MG63 (cell line): ENCODE data around the gene GAL3ST2. TPM values are rescaled to one million over a fixed set of nuclear protein-coding genes. Genes with fewer than 3 reads are reported as not detected.
"Not testable (repeated sequence)": the region's sequence is repeated elsewhere in the genome, so short reads cannot be mapped to it uniquely, and the experiment has no call there.

Source experiments
- DNase-seq: peaks from one replicate; pipeline ENCODE4 v3.0.0-alpha.2; 2020
- H3K27me3 ChIP-seq: fragments of 250-450 bp; sonication (Bioruptor Pico); 2 replicates; pipeline ENCODE4 v1.5.1; 2020; ENCODE audit warnings: mild to moderate bottlenecking, moderate library complexity
- H3K36me3 ChIP-seq: fragments of 250-450 bp; sonication (Bioruptor Pico); 2 replicates; pipeline ENCODE4 v1.5.1; 2020; ENCODE audit warnings: mild to moderate bottlenecking, moderate library complexity
- H3K4me3 ChIP-seq: fragments of 250-450 bp; sonication (Bioruptor Pico); 2 replicates; pipeline ENCODE4 v1.5.1; 2020; ENCODE audit warnings: mild to moderate bottlenecking, moderate library complexity
- H3K9me3 ChIP-seq: fragments of 250-450 bp; sonication (Bioruptor Pico); 2 replicates; pipeline ENCODE4 v1.5.1; 2020; ENCODE audit warnings: mild to moderate bottlenecking, moderate library complexity
- total RNA-seq: library from RNA; depleted of rRNA; stranded (reverse); fragments of >200 nt; shearing (Covaris generic); gene quantifications from 2 replicates; pipeline ENCODE4 v1.2.3, GENCODE V29; 2014; ENCODE audit warnings: low replicate concordance

GAL3ST2 gene
- total RNA-seq, 1 experiment from 2014 or later: 1.7 TPM

DNA sequence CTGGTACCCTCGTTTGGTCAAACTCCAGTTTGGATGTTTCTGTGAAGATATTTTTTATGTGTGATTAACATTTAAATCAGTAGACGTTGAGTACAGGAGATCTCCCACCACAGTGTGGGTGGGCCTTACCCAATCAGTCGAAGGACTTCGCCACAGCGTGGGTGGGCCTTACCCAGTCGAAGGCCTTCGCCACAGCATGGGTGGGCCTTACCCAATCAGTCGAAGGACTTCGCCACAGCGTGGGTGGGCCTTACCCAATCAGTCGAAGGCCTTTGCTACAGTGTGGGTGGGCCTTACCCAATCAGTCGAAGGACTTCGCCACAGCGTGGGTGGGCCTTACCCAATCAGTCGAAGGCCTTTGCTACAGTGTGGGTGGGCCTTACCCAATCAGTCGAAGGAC, 16.7 kb upstream of the GAL3ST2 start:
- peaks cover 19% of the 10 kb centered on the region for H3K36me3 ChIP-seq
- not testable (repeated sequence) for H3K27me3 ChIP-seq, DNase-seq, H3K9me3 ChIP-seq, H3K4me3 ChIP-seq

GRCh38 chr2:241760301-241760771, 16.3 kb upstream of the GAL3ST2 start:
- Histone ChIP-seq H3K9me3 (no peaks in the 10 kb centered on the region), H3K27me3 (no peaks in the 10 kb centered on the region), H3K4me3 (no peak overlapping the region), H3K36me3 (peaks cover 19% of the 10 kb centered on the region)
- DNase-seq: no peak

DNA sequence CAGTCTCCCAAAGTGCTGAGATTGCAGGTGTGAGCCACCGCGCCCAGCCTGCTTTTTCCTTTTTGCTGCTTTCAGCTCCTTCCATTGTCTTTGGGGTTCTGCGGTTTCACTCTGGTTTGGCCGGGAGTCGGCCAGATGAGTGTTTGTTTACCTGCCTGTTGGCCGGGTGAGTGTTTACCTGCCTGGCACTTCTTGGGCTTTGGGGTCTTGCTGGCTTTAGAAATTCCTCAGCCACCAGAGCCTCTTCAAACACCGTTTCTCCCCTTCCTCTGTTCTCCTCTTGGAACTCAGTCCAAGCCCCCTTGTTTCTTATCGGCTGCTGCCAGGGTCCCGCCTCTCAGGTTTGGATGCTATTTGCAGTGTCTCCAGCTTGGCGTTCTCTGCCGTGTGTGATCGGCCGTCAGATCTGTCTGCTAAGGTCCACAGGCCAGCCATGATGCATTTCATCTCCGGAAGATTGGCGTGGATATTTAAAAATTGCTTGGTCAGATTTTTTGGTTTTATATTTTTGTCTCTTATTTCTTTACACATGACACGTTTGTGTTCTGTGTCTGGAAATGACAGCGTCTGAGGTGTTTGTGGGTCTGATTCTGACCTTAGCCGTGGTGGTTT, 14.2 kb upstream of the GAL3ST2 start:
- H3K9me3 ChIP-seq: no peaks in the 10 kb centered on the region
- no peak overlapping the region for H3K4me3 ChIP-seq
- H3K36me3 ChIP-seq: peaks cover 12% of the 10 kb centered on the region
- no peaks in the 10 kb centered on the region for H3K27me3 ChIP-seq
- no peak for DNase-seq

DNA sequence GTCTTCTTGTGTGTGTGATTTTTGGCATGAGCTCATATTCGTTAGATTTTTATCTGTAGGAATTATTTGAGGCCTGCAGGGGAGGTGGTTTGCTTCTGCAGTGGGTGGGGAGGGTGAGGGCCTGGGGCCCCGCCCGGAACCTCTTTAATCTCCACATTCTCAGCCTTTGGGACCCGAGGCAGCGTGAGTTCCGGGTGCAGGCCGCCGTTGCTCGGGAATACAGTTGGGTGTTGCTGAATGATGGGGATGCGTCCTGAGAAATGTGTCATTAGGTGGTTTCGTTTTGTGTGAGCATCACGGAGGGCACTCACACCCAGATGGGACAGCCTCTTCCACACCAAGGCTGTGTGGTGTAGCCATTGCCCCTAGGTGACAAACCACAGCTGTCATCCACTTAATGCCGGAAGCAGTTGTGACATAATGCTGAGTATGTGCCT, 13.7 kb upstream of the GAL3ST2 start:
- Histone ChIP-seq H3K36me3 (peaks cover 12% of the 10 kb centered on the region), H3K4me3 (no peak overlapping the region), H3K27me3 (no peaks in the 10 kb centered on the region), H3K9me3 (no peaks in the 10 kb centered on the region)
- no peak for DNase-seq

GRCh38 chr2:241763551-241764274, 12.9 kb upstream of the GAL3ST2 start:
- Histone ChIP-seq H3K9me3 (no peaks in the 10 kb centered on the region), H3K4me3 (no peak overlapping the region), H3K27me3 (no peaks in the 10 kb centered on the region), H3K36me3 (peaks cover 12% of the 10 kb centered on the region)
- no peak for DNase-seq

GRCh38 chr2:241764275-241765241, 12.1 kb upstream of the GAL3ST2 start:
- peaks cover 6% of the 10 kb centered on the region for H3K36me3 ChIP-seq
- no peak overlapping the region for H3K4me3 ChIP-seq

GRCh38 chr2:241767464-241768250, 9.0 kb upstream of the GAL3ST2 start:
- Histone ChIP-seq H3K4me3 (no peak overlapping the region), H3K27me3 (no peaks in the 10 kb centered on the region), H3K9me3 (no peaks in the 10 kb centered on the region), H3K36me3 (no peaks in the 10 kb centered on the region; the same call in 1 of the 2 replicates)
- DNase-seq: no peak

More at GRCh38 chr2:241764275-241765241, 12.1 kb upstream of the GAL3ST2 start:
- no peaks in the 10 kb centered on the region for H3K9me3 ChIP-seq
- no peaks in the 10 kb centered on the region for H3K27me3 ChIP-seq
- DNase-seq: no peak

- no peak for DNase-seq
Observed at GRCh38 chr2:241768251-241768711, 8.3 kb upstream of the GAL3ST2 start.

GRCh38 chr2:241768850-241769249, 7.8 kb upstream of the GAL3ST2 start:
- Histone ChIP-seq H3K4me3 (no peak overlapping the region), H3K36me3 (no peaks in the 10 kb centered on the region), H3K27me3 (no peaks in the 10 kb centered on the region), H3K9me3 (no peaks in the 10 kb centered on the region)
- DNase-seq: no peak

More at GRCh38 chr2:241768251-241768711, 8.3 kb upstream of the GAL3ST2 start:
- Histone ChIP-seq H3K9me3 (no peaks in the 10 kb centered on the region), H3K27me3 (no peaks in the 10 kb centered on the region), H3K36me3 (no peaks in the 10 kb centered on the region; the same call in 1 of the 2 replicates), H3K4me3 (no peak overlapping the region)

DNA sequence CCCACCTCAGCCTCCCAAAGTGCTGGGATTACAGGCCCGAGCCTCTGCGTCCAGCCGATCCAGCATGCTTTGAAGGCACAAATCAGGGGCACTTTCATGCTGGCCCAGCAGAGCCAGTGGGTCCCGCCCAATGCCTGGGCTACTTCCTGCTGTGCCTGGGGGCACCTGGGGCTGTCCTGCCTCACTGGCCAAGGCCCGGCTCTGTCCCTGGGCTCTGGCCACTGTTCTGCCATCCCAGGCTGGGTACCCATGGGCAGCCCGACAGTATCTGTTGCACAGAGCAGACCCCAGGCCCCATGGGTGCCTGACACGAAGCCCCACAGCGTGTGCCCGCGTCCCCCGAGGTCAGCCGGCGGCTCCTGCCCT, 6.8 kb upstream of the GAL3ST2 start:
- Histone ChIP-seq H3K27me3 (no peaks in the 10 kb centered on the region), H3K9me3 (no peaks in the 10 kb centered on the region), H3K36me3 (no peaks in the 10 kb centered on the region), H3K4me3 (no peak overlapping the region)
- DNase-seq: no peak

DNA sequence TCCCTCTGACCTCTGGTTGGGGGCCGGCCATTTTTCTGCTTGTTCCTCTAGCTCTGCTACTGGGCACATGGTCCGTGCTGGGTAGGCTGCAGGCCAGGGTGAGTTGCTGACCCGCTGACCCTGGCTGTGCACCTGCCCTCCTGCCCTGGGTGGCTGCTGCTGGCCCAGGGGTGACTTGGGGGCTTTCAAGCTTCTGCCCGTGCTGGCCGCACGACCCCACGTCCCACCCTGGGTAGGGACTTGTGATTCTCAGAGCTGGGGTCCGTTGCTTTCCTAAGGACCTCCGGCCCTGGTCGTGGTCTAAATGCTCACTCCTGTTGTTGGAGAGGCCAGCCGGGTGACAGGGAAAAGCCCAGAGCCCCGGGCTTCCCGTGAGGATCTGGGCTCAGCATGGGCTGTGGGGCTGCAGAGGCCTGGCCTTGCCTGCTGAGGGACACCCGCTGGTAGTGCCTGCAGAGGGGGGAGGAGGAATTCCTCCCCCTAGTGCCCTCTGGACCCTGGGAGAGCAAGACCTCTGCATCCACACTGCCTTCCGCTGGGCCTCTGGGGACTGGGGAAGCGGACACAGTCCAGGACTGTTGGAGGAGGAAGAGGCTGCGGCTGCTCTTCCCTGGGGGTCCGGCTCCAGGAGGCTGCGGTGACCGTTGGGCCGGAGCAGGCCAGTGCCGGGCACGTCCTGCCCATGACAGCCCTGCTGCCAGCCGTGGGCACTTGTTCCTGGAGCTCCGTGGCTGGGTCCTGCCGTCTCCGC, 6.3 kb upstream of the GAL3ST2 start:
- H3K36me3 ChIP-seq: no peaks in the 10 kb centered on the region
- H3K4me3 ChIP-seq: no peak overlapping the region
- no peaks in the 10 kb centered on the region for H3K27me3 ChIP-seq
- no peaks in the 10 kb centered on the region for H3K9me3 ChIP-seq
- DNase-seq: no peak

GRCh38 chr2:241770936-241771285, 5.7 kb upstream of the GAL3ST2 start:
- H3K36me3 ChIP-seq: no peaks in the 10 kb centered on the region
- no peaks in the 10 kb centered on the region for H3K27me3 ChIP-seq
- no peaks in the 10 kb centered on the region for H3K9me3 ChIP-seq
- DNase-seq: no peak
- H3K4me3 ChIP-seq: no peak overlapping the region

GRCh38 chr2:241771286-241772062, 5.1 kb upstream of the GAL3ST2 start:
- Histone ChIP-seq H3K36me3 (no peaks in the 10 kb centered on the region), H3K27me3 (no peaks in the 10 kb centered on the region), H3K4me3 (no peak overlapping the region), H3K9me3 (no peaks in the 10 kb centered on the region)
- no peak for DNase-seq

- Histone ChIP-seq H3K36me3 (no peaks in the 10 kb centered on the region), H3K4me3 (no peak overlapping the region), H3K27me3 (no peaks in the 10 kb centered on the region), H3K9me3 (no peaks in the 10 kb centered on the region)
- no peak for DNase-seq
Observed at GRCh38 chr2:241772063-241772499, 4.5 kb upstream of the GAL3ST2 start.
